ENCODE data around the gene CCDC24. TPM values are rescaled to one million over a fixed set of nuclear protein-coding genes. Genes with fewer than 3 reads are reported as not detected.

CCDC24 gene
- total RNA-seq, 2 donors from 2014 or later = 14.3 to 23.7 TPM

- no peaks in the 10 kb centered on the region for H3K4me1 ChIP-seq (replicated peaks)
- H3K36me3 ChIP-seq = peaks cover 0 to 8% of the 10 kb centered on the region in 2 donors
- no peaks in the 10 kb centered on the region for H3K9me3 ChIP-seq
- no peak overlapping the region for H3K4me3 ChIP-seq
- H3K27me3 ChIP-seq (replicated peaks; ENCODE audit: insufficient read depth) = no peaks in the 10 kb centered on the region
- WGBS = 97% methylated on average over 8 of the region's 8 CpGs
- intact Hi-C loops (cut with DNase I) = no loop called here
- no peak for DNase-seq (ENCODE audit: low spot score)
- no peak overlapping the region for H3K27ac ChIP-seq
- TF ChIP-seq POLR2AphosphoS5 (IDR thresholded peaks at IDR 0.05) = no peak
- TF ChIP-seq CTCF (IDR thresholded peaks at IDR 0.05) = no peak
- no peak for TF ChIP-seq POLR2A (IDR thresholded peaks at IDR 0.05)
These were observed 35.2 kb upstream of the CCDC24 start for GRCh38 chr1:43956234-43956633.

- Histone ChIP-seq H3K4me1 (replicated peaks) (no peaks in the 10 kb centered on the region), H3K9me3 (no peaks in the 10 kb centered on the region), H3K27me3 (replicated peaks; ENCODE audit: insufficient read depth) (no peaks in the 10 kb centered on the region), H3K27ac (no peak overlapping the region), H3K36me3 (peaks cover 0 to 8% of the 10 kb centered on the region in 2 donors), H3K4me3 (no peak overlapping the region)
- WGBS = 89% methylated on average over 7 of the region's 7 CpGs
- intact Hi-C loops (cut with DNase I) = no loop called here
- TF ChIP-seq POLR2AphosphoS5 (IDR thresholded peaks at IDR 0.05) (no peak), POLR2A (IDR thresholded peaks at IDR 0.05) (no peak), CTCF (IDR thresholded peaks at IDR 0.05) (no peak)
- DNase-seq (ENCODE audit: low spot score) = no peak
These were observed 33.9 kb upstream of the CCDC24 start for GRCh38 chr1:43957407-43958040.

- H3K27ac ChIP-seq = no peak overlapping the region
- H3K9me3 ChIP-seq = no peaks in the 10 kb centered on the region
- no peak overlapping the region for H3K4me3 ChIP-seq
- intact Hi-C loops (cut with DNase I) = no loop called here
- no peaks in the 10 kb centered on the region for H3K27me3 ChIP-seq (replicated peaks; ENCODE audit: insufficient read depth)
- no peak for DNase-seq (ENCODE audit: low spot score)
- 84% methylated on average over 9 of the region's 9 CpGs for WGBS
- peaks cover 0 to 8% of the 10 kb centered on the region in 2 donors for H3K36me3 ChIP-seq
- no peaks in the 10 kb centered on the region for H3K4me1 ChIP-seq (replicated peaks)
- TF ChIP-seq POLR2AphosphoS5 (IDR thresholded peaks at IDR 0.05) (no peak), CTCF (IDR thresholded peaks at IDR 0.05) (no peak), POLR2A (IDR thresholded peaks at IDR 0.05) (no peak)
These were observed 32.8 kb upstream of the CCDC24 start for GRCh38 chr1:43958351-43959255.

- no peak for DNase-seq (ENCODE audit: low spot score)
- intact Hi-C loops (cut with DNase I) = no loop called here
- Histone ChIP-seq H3K4me1 (replicated peaks) (no peaks in the 10 kb centered on the region), H3K27ac (no peak overlapping the region), H3K9me3 (no peaks in the 10 kb centered on the region), H3K27me3 (replicated peaks; ENCODE audit: insufficient read depth) (no peaks in the 10 kb centered on the region), H3K36me3 (peaks cover 0 to 8% of the 10 kb centered on the region in 2 donors), H3K4me3 (no peak overlapping the region)
- 88% methylated on average over 8 of the region's 8 CpGs for WGBS
- TF ChIP-seq CTCF (IDR thresholded peaks at IDR 0.05) = no peak
- no peak for TF ChIP-seq POLR2A (IDR thresholded peaks at IDR 0.05)
- TF ChIP-seq POLR2AphosphoS5 (IDR thresholded peaks at IDR 0.05) = no peak
These were observed 30.6 kb upstream of the CCDC24 start for GRCh38 chr1:43960798-43961197.
